GM12878 (cell line): ENCODE data around the gene BAX. TPM values are rescaled to one million over a fixed set of nuclear protein-coding genes. Genes with fewer than 3 reads are reported as not detected.

Experiments used
- ATAC-seq: fragments of 200-7000 bp; cut with Tn5 transposase; 3 replicates; pipeline ENCODE4 v1.9.1; 2020; ENCODE audit warnings: mild to moderate bottlenecking, moderate library complexity
- BruUV-seq: library from RNA; stranded (reverse); fragments of 400-500 nt; replicated peaks from 2 replicates; lab custom pipeline; 2021; lab: Mats Ljungman, UMichigan
- CTCF ChIA-PET: fragments of 300-600 bp; sonication (Branson Sonifier 250); formaldehyde crosslinking; extraction: SDS; loops from one replicate; lab custom pipeline; 2021; ENCODE audit warnings: inconsistent platforms; lab: Yijun Ruan, JAX
- POLR2A ChIA-PET: fragments of 350-600 bp; formaldehyde crosslinking; extraction: SDS; loops from one replicate; lab custom pipeline; 2021; ENCODE audit warnings: inconsistent platforms; lab: Charles Lee
- RAD21 ChIA-PET: fragments of 300-600 bp; sonication (Branson Sonifier 250); formaldehyde crosslinking; loops from one replicate; lab custom pipeline; 2023; ENCODE audit warnings: antibody characterized with exemption; ENCODE audit not compliant: unreplicated experiment; lab: Charles Lee
- SMC1A ChIA-PET: fragments of 300-600 bp; sonication (Branson Sonifier 250); formaldehyde crosslinking; loops from one replicate; lab custom pipeline; 2023; ENCODE audit not compliant: unreplicated experiment, uncharacterized antibody; lab: Charles Lee
- DNase-seq: peaks from one replicate; pipeline ENCODE4 v3.0.0-alpha.2; 2011; ENCODE audit warnings: low read depth, low spot score
- FAIRE-seq: peaks from 3 replicates; lab custom pipeline; 2011; peaks lifted over from hg19 to GRCh38; lab: Jason Lieb, UNC
- H2AFZ ChIP-seq: 2 replicates; pipeline ENCODE4 v1.6.0; 2011; ENCODE audit warnings: low read depth, low read length, control low read depth; ENCODE audit not compliant: control insufficient read depth
- H3K27ac ChIP-seq: 2 replicates; pipeline ENCODE4 v1.5.1; 2011; ENCODE audit warnings: control low read depth; ENCODE audit not compliant: control insufficient read depth, insufficient read depth
- H3K27me3 ChIP-seq, 2 experiments: replicated peaks in 1 of 2; 2 replicates each; pipeline versions ENCODE4 v1.6.0 to v1.6.1; 2011; ENCODE audit warnings: low read length in 1 of 2; ENCODE audit not compliant: control insufficient read depth in 2 of 2, insufficient read depth in 2 of 2
- H3K36me3 ChIP-seq, 2 experiments: 2 replicates each; pipeline ENCODE4 v1.5.1; 2011; ENCODE audit warnings: low read length in 1 of 2; ENCODE audit not compliant: control insufficient read depth in 2 of 2, insufficient read depth in 2 of 2
- H3K4me1 ChIP-seq: 2 replicates; pipeline ENCODE4 v1.6.1; 2011; ENCODE audit warnings: mild to moderate bottlenecking, low read length, moderate library complexity, mixed read lengths; ENCODE audit not compliant: control insufficient read depth, insufficient read depth
- H3K4me2 ChIP-seq: 2 replicates; pipeline ENCODE4 v1.6.0; 2011; ENCODE audit warnings: control low read depth; ENCODE audit not compliant: control insufficient read depth, insufficient read depth
- H3K4me3 ChIP-seq: fragments of 200-600 bp; sonication (generic); 2 replicates; pipeline ENCODE4 v1.5.1; 2016
- H3K79me2 ChIP-seq: 2 replicates; pipeline ENCODE4 v1.6.0; 2011; ENCODE audit warnings: low read length; ENCODE audit not compliant: control insufficient read depth, insufficient read depth
- H3K9ac ChIP-seq: 2 replicates; pipeline ENCODE4 v1.8.0; 2011; ENCODE audit warnings: low read length, control low read depth, mixed read lengths; ENCODE audit not compliant: control insufficient read depth, insufficient read depth
- H3K9me3 ChIP-seq: replicated peaks from 3 replicates; pipeline ENCODE4 v1.5.1; 2011; ENCODE audit warnings: mild to moderate bottlenecking, low read length; ENCODE audit not compliant: control insufficient read depth, insufficient read depth
- H4K20me1 ChIP-seq: 2 replicates; pipeline ENCODE4 v1.6.0; 2011; ENCODE audit not compliant: control insufficient read depth, insufficient read depth
- CHD1 ChIP-seq: IDR thresholded peaks from 2 replicates; pipeline ENCODE4 v1.6.1; 2012; ENCODE audit warnings: low read depth, low read length, improper control_type of control experiment
- CUX1 ChIP-seq: IDR thresholded peaks from 2 replicates; pipeline ENCODE4 v1.6.1; 2012; ENCODE audit warnings: improper control_type of control experiment, low read depth, low read length; ENCODE audit not compliant: insufficient replicate concordance
- EZH2 ChIP-seq: IDR thresholded peaks from 2 replicates; pipeline ENCODE4 v1.6.1; 2012; ENCODE audit warnings: low read depth, mild to moderate bottlenecking, control low read depth, inconsistent platforms, low read length, borderline replicate concordance; ENCODE audit not compliant: control insufficient read depth
- HDGF ChIP-seq: fragments of 450-650 bp; IDR thresholded peaks from 2 replicates; pipeline ENCODE4 v1.6.1; 2016; ENCODE audit warnings: antibody characterized with exemption
- MTA3 ChIP-seq: IDR thresholded peaks from 2 replicates; pipeline ENCODE4 v1.6.1; 2012; ENCODE audit warnings: low read length, inconsistent platforms, borderline replicate concordance
- RBBP5 ChIP-seq: fragments of 200-600 bp; sonication (generic); conservative IDR thresholded peaks from 2 replicates; pipeline ENCODE4 v1.6.1; 2016
- SIN3A ChIP-seq: IDR thresholded peaks from 2 replicates; pipeline ENCODE4 v1.6.1; 2012; ENCODE audit warnings: low read depth, low read length, improper control_type of control experiment
- USF1 ChIP-seq: IDR thresholded peaks from 2 replicates; pipeline ENCODE4 v1.6.1; 2011; ENCODE audit warnings: borderline replicate concordance, low read depth, mild to moderate bottlenecking, moderate library complexity, mixed read lengths, low read length; ENCODE audit not compliant: insufficient read depth; ENCODE audit errors: extremely low read length
- YBX1 ChIP-seq: fragments of 450-650 bp; IDR thresholded peaks from 2 replicates; pipeline ENCODE4 v1.6.1; 2016; ENCODE audit warnings: antibody characterized with exemption
- ZNF687 ChIP-seq: fragments of 450-650 bp; IDR thresholded peaks from 2 replicates; pipeline ENCODE4 v1.6.1; 2017; ENCODE audit warnings: mild to moderate bottlenecking, moderate library complexity
- WGBS: methylation state at CpG from one replicate; pipeline ENCODE4 v1.1.6; 2016; ENCODE audit warnings: low lambda C conversion rate; ENCODE audit not compliant: insufficient replicate concordance, insufficient coverage; ENCODE audit errors: missing lambda C conversion rate; 5-methylcytosine and 5-hydroxymethylcytosine counted together
- in situ Hi-C: fragments of 300-500 bp; cut with MboI; formaldehyde crosslinking; loops from 9 replicates; pipeline ENCODE4 v1.14.3; 2018; ENCODE audit warnings: mixed read lengths
- intact Hi-C: fragments of 100-400 bp; cut with micrococcal nuclease; formaldehyde crosslinking; loops from one replicate; pipeline ENCODE4 v1.14.2; 2022; ENCODE audit not compliant: unreplicated experiment
- polyA plus RNA-seq, 11 experiments: library from polyadenylated mRNA; depleted of rRNA in 4 of 11; unstranded in 6 of 11; stranded (reverse) in 5 of 11; fragments of >200 nt; fragmentation: Nextera tagmentation in 4 of 11; fragmentation: Illumina TruSeq in 1 of 11; extraction: Ambion mirVana in 4 of 11; extraction: Trizol in 1 of 11; gene quantifications; 1 replicate in 1 of 11; 2 replicates in 10 of 11; pipeline versions ENCODE4 v1.2.1 to v1.2.3, GENCODE V29; 2011 to 2016; ENCODE audit warnings: inconsistent platforms in 2 of 11, missing spikeins in 2 of 11, low read depth in 1 of 11
- total RNA-seq, 4 experiments: library from RNA; depleted of rRNA in 3 of 4; stranded (reverse); fragments of >200 nt in 3 of 4; fragmentation: Illumina TruSeq in 1 of 4; extraction: Trizol in 1 of 4; gene quantifications; 2 replicates each; pipeline versions ENCODE4 v1.2.1 to v1.2.3, GENCODE V29; 2013 to 2021

Gene BAX
- total and polyA plus RNA-seq, 10 of the 15 experiments (the other 5 are each of a cell fraction or from before 2014, with no cell fraction given) = 7.2 to 221 (median 137) TPM

- DNase-seq (no peak), FAIRE-seq (no peak), ATAC-seq (no peak)
- Histone ChIP-seq H3K4me1 (peaks cover 27% of the 10 kb centered on the region), H3K27ac (peak overlapping the region; percentile 95), H3K27me3 (no peaks in the 10 kb centered on the region), H3K4me3 (no peak overlapping the region; the same call in 1 of the 2 replicates), H4K20me1 (no peaks in the 10 kb centered on the region), H2AFZ (no peak overlapping the region), H3K79me2 (peaks cover 32% of the 10 kb centered on the region), H3K9me3 (no peaks in the 10 kb centered on the region), H3K36me3 (peaks cover 0 to 5% of the 10 kb centered on the region in 2 experiments; a peak in 1 of 4 replicates), H3K4me2 (peak overlapping the region; percentile 90; the same call in 1 of the 2 replicates), H3K9ac (peak overlapping the region; percentile 85)
- POLR2A ChIA-PET = interaction anchor here (0.5 to 1.5 kb wide), 12 partner anchors 8 to 367 kb away, joined by 3 to 24 read pairs (median 6); partner anchors contain the start of genes BAX, DBP, DHDH and NUCB1
- RAD21 ChIA-PET = interaction anchor here (1.1 to 1.5 kb wide), 6 partner anchors 32 to 167 kb away, joined by 4 to 9 read pairs (median 6); partner anchors contain the start of genes GYS1, NUCB1, PPP1R15A and RUVBL2
- SMC1A ChIA-PET = interaction anchor here (0.8 to 1.4 kb wide), 3 partner anchors 9 to 61 kb away, joined by 3 to 5 read pairs (median 4); partner anchors contain the start of gene DHDH
- CTCF ChIA-PET = interaction anchor here (1.1 to 1.5 kb wide), 2 partner anchors 9 to 173 kb away, joined by 6 to 8 read pairs; no protein-coding TSS in a partner anchor
- WGBS = 79% methylated on average over 10 of the region's 12 CpGs
- intact Hi-C loops (loop anchor here (10.0 kb wide), 1 partner anchor 327 kb away; the partner anchor contains the start of gene DBP), in situ Hi-C loops (no loop called here)
- BruUV-seq = no TSS peak
- TF ChIP-seq SIN3A = no peak
- no peak for TF ChIP-seq CHD1
- no peak for TF ChIP-seq HDGF
- no peak for TF ChIP-seq ZNF687
- TF ChIP-seq CUX1 = no peak
- no peak for TF ChIP-seq RBBP5
- TF ChIP-seq USF1 = no peak
- TF ChIP-seq MTA3 = no peak
- TF ChIP-seq EZH2 = no peak
- no peak for TF ChIP-seq YBX1
These were observed 7.0 kb downstream of the BAX start for GRCh38 chr19:48961673-48962028.
